Left lung (tissue), 14 donors: ENCODE results near the gene BTK. TPM values are rescaled to one million over a fixed set of nuclear protein-coding genes. Genes with fewer than 3 reads are reported as not detected.

ENCODE experiments used
- ATAC-seq: fragments of 200-7000 bp; cut with Tn5 transposase; one replicate; pipeline ENCODE4 v1.9.1; 2020; ENCODE audit warnings: moderate library complexity
- DNase-seq, 4 donors: peaks; one replicate each; pipeline ENCODE4 v3.0.0-alpha.2; 2013 to 2020
- H3K27ac ChIP-seq, 2 donors: fragments of 200-600 bp; sonication (generic) in 1 of 2; one replicate each; pipeline versions ENCODE4 v1.5.0 to v1.8.0; 2020 to 2021
- H3K27me3 ChIP-seq, 2 donors: fragments of 200-600 bp; sonication (generic) in 1 of 2; one replicate each; pipeline versions ENCODE4 v1.5.0 to v1.8.0; 2020 to 2021
- H3K36me3 ChIP-seq, 2 donors: fragments of 200-600 bp; sonication (generic) in 1 of 2; one replicate each; pipeline versions ENCODE4 v1.5.0 to v1.8.0; 2020 to 2021
- H3K4me1 ChIP-seq, 2 donors: fragments of 200-600 bp; one replicate each; pipeline ENCODE4 v1.8.0; 2021
- H3K4me3 ChIP-seq, 2 donors: fragments of 200-600 bp; sonication (generic) in 1 of 2; one replicate each; pipeline versions ENCODE4 v1.5.0 to v1.8.0; 2020 to 2021; ENCODE audit warnings: mild to moderate bottlenecking in 1 of 2
- H3K9me3 ChIP-seq, 2 donors: fragments of 200-600 bp; sonication (generic) in 1 of 2; one replicate each; pipeline versions ENCODE4 v1.5.0 to v1.8.0; 2020 to 2021
- CTCF ChIP-seq, 2 donors: fragments of 200-600 bp; sonication (generic) in 1 of 2; IDR thresholded peaks; one replicate each; pipeline versions ENCODE4 v1.5.0 to v1.8.0; 2021; ENCODE audit warnings: antibody characterized with exemption in 2 of 2
- intact Hi-C, 2 donors: fragments of 100-400 bp; cut with DNase I; formaldehyde crosslinking; loops; one replicate each; pipeline versions ENCODE4 v1.11.2 to v1.14.2; 2022
- long read RNA-seq, 12 donors: library from polyadenylated mRNA in 2 of 12; unstranded in 2 of 12; transcript quantifications; one replicate each; pipeline ENCODE4 v2.0.0 and lab custom pipeline, GENCODE V29; 2019 to 2026
- polyA plus RNA-seq, 6 donors: library from polyadenylated mRNA; unstranded; fragments of 120-200 nt; gene quantifications; one replicate each; pipeline ENCODE4 v1.2.1, GENCODE V29; 2013; ENCODE audit not compliant: insufficient read length in 6 of 6
- total RNA-seq, 2 donors: library from RNA; stranded (reverse); fragmentation: NEBNext Ultra II Directional; extraction: Animal tissue kit (Norgen Biotek cat#: 25700); gene quantifications; one replicate each; pipeline ENCODE4 v1.2.1, GENCODE V29; 2021
- donor health status: DM: no; HTN: yes; CAD: no.
- donor health status: DM: no; HTN: no; CAD: no.

Gene BTK
- 10 to 100 TPM; 17.9 to 26.6 TPM for total RNA-seq
- polyA plus RNA-seq = 1 to 10 TPM; 4.2 to 6.4 (median 4.5) TPM
- long read RNA-seq, donor 1, partial matches to known transcripts = 0 of 1 reads
- long read RNA-seq, donor 1, other reads (novel, unspliced or antisense) = 0 of 1 reads
- long read RNA-seq, donor 2, partial matches to known transcripts = 152 of 152 reads
- long read RNA-seq, donor 2, other reads (novel, unspliced or antisense) = 0 of 152 reads
- long read RNA-seq, donor 3, partial matches to known transcripts = 203 of 327 reads
- long read RNA-seq, donor 3, other reads (novel, unspliced or antisense) = 124 of 327 reads
- long read RNA-seq, donor 4, partial matches to known transcripts = 1 of 2 reads
- long read RNA-seq, donor 4, other reads (novel, unspliced or antisense) = 0 of 2 reads
- long read RNA-seq, donor 5 = 0 reads
- long read RNA-seq, donor 6, partial matches to known transcripts = 137 of 236 reads
- long read RNA-seq, donor 6, other reads (novel, unspliced or antisense) = 99 of 236 reads
- long read RNA-seq, donor 7, partial matches to known transcripts = 33 of 33 reads
- long read RNA-seq, donor 7, other reads (novel, unspliced or antisense) = 0 of 33 reads
- long read RNA-seq, donor 8 = 0 reads
- long read RNA-seq, donor 9 = 0 reads
- long read RNA-seq, donor 10, partial matches to known transcripts = 0 of 4 reads
- long read RNA-seq, donor 10, other reads (novel, unspliced or antisense) = 1 of 4 reads
- long read RNA-seq, donor 11 = 0 reads
- long read RNA-seq, donor 12 = 0 reads

GRCh38 chrX:101385795-101386541 lies at the start of gene BTK:
Gene BTK (minus strand): TSS chrX:101386191. CDS start chrX:101375284, 10,907 bp downstream.
- ATAC-seq = peak; percentile 45
- TF ChIP-seq CTCF (IDR thresholded peaks at IDR 0.05) = no peak

GRCh38 chrX:101430457-101431078 lies 44.6 kb upstream of the BTK start:
- Histone ChIP-seq H3K36me3 (peaks cover 0 to 22% of the 10 kb centered on the region in 2 donors), H3K4me3 (no peak overlapping the region)
- ATAC-seq = no peak

More at GRCh38 chrX:101385795-101386541, at the start of gene BTK:
- peak within 1 kb of the TSS in 1 of 2 donors; percentile 41 for H3K4me3 ChIP-seq
- H3K9me3 ChIP-seq = no peaks in the 10 kb centered on the region
- no peaks in the 10 kb centered on the region for H3K27me3 ChIP-seq
- H3K27ac ChIP-seq = peak within 1 kb of the TSS in 1 of 2 donors; percentile 69
- no peaks in the 10 kb centered on the region for H3K4me1 ChIP-seq
- intact Hi-C loops = no loop called here
- no peaks in the 10 kb centered on the region for H3K36me3 ChIP-seq
- peak in 1 of 4 donors; percentile 37 for DNase-seq

GRCh38 chrX:101429934-101430333 lies 43.9 kb upstream of the BTK start:
- DNase-seq (no peak), ATAC-seq (no peak)
- no peaks in the 10 kb centered on the region for H3K4me1 ChIP-seq
- H3K27me3 ChIP-seq = no peaks in the 10 kb centered on the region
- H3K9me3 ChIP-seq = no peaks in the 10 kb centered on the region
- intact Hi-C loops = no loop called here
- TF ChIP-seq CTCF (IDR thresholded peaks at IDR 0.05) = no peak
- peaks cover 0 to 22% of the 10 kb centered on the region in 2 donors for H3K36me3 ChIP-seq
- H3K27ac ChIP-seq = no peak overlapping the region
- H3K4me3 ChIP-seq = no peak overlapping the region

More at GRCh38 chrX:101430457-101431078, 44.6 kb upstream of the BTK start:
- Histone ChIP-seq H3K9me3 (no peaks in the 10 kb centered on the region), H3K27me3 (no peaks in the 10 kb centered on the region), H3K27ac (no peak overlapping the region), H3K4me1 (no peaks in the 10 kb centered on the region)
- no peak for TF ChIP-seq CTCF (IDR thresholded peaks at IDR 0.05)
- DNase-seq = no peak
- intact Hi-C loops = no loop called here

- intact Hi-C loops = no loop called here
- ATAC-seq (no peak), DNase-seq (no peak)
- no peak for TF ChIP-seq CTCF (IDR thresholded peaks at IDR 0.05)
- Histone ChIP-seq H3K4me1 (no peaks in the 10 kb centered on the region), H3K27ac (no peak overlapping the region), H3K27me3 (no peaks in the 10 kb centered on the region), H3K36me3 (peaks cover 0 to 30% of the 10 kb centered on the region in 2 donors), H3K9me3 (no peaks in the 10 kb centered on the region), H3K4me3 (no peak overlapping the region)
Observed at GRCh38 chrX:101427954-101428353, 42.0 kb upstream of the BTK start.
